ENCODE results near the gene REEP1.

GRCh38 chr2:86293612-86294011, 43.8 kb downstream of the REEP1 start:
- TF ChIP-seq CTCF (IDR thresholded peaks at IDR 0.05) (no peak), POLR2A (IDR thresholded peaks at IDR 0.05) (no peak)
